ENCODE results near the gene TMEM184A. TPM values are rescaled to one million over a fixed set of nuclear protein-coding genes. Genes with fewer than 3 reads are reported as not detected.

TMEM184A gene
- total and polyA plus RNA-seq, 2 donors (not counting 3 experiments of a cell fraction or from before 2014, with no cell fraction given): 0.48 TPM; not detected in 1

DNA sequence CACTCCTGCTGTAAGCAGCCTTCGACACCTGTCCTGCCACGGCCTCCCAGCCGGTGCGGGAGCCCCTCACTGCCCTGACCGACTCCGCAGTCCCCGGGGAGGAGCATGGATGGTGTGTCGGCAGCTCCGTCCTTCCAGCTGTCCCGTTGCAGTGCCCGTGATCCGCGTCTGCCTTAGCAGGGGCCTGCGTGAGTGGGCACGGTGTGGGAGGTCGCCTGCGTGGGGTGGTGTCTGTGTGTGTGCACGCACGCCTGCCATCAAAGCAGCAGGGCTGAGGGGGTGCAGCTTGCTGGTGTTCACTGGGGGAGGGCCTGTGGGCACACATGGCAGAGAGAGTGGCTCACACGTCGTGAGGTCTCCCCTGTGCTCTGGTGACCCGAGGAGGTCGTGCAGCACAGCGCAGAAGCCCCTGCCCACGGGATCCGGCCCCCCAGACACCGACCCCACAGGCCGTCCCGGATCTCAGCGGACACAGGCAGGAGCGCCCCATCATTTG, 15.2 kb downstream of the TMEM184A start:
- Histone ChIP-seq H3K27ac (ENCODE audit: insufficient read depth, low read depth, low read length) (no peak overlapping the region), H3K27me3 (ENCODE audit: control insufficient read depth in 2 of 2, insufficient read depth in 2 of 2, low read length in 2 of 2) (no peaks in the 10 kb centered on the region), H3K9ac (replicated peaks; ENCODE audit: extremely low read depth, insufficient read depth, low read length) (no peak overlapping the region), H3K4me3 (replicated peaks in 1 of 3; ENCODE audit: insufficient read depth in 1 of 3, low read depth in 1 of 3, low read length in 3 of 3) (no peak overlapping the region), H3K79me2 (ENCODE audit: control insufficient read depth, insufficient read depth, low read length) (peaks cover 26% of the 10 kb centered on the region), H3K4me1 (ENCODE audit: control insufficient read depth, extremely low read depth, insufficient read depth, low read length) (peaks cover 25% of the 10 kb centered on the region), H3K36me3 (ENCODE audit: control insufficient read depth in 2 of 2, extremely low read depth in 1 of 2, insufficient read depth in 2 of 2, low read length in 2 of 2) (peaks cover 8 to 27% of the 10 kb centered on the region in 2 experiments), H3K9me1 (replicated peaks; ENCODE audit: control insufficient read depth, extremely low read depth, insufficient read depth, low read length) (no peaks in the 10 kb centered on the region), H2AFZ (ENCODE audit: low read depth, low read length) (no peak overlapping the region), H3K9me3 (replicated peaks; ENCODE audit: control insufficient read depth, insufficient read depth, low read length) (no peaks in the 10 kb centered on the region), H3K4me2 (ENCODE audit: insufficient read depth, low read length) (no peak overlapping the region), H4K20me1 (replicated peaks; ENCODE audit: control insufficient read depth, extremely low read depth, insufficient read depth, low read length) (no peaks in the 10 kb centered on the region)
- ChIA-PET POLR2A (no interaction called here), CTCF (no interaction called here)
- BruUV-seq (replicated peaks): no TSS peak
- no peak for TF ChIP-seq JUN (IDR thresholded peaks at IDR 0.05; ENCODE audit: borderline replicate concordance, insufficient read depth, insufficient read length, low read depth)
- TF ChIP-seq POLR2A (IDR thresholded peaks at IDR 0.05; ENCODE audit: low read depth, low read length): no peak
- TF ChIP-seq POLR2AphosphoS5 (IDR thresholded peaks at IDR 0.05; ENCODE audit: insufficient read depth, low read depth, low read length): no peak
- TF ChIP-seq MYC (IDR thresholded peaks at IDR 0.05; ENCODE audit: low read depth, low read length): no peak
- no peak for TF ChIP-seq FOS (IDR thresholded peaks at IDR 0.05; ENCODE audit: borderline replicate concordance, insufficient read depth, low read length)
- no peak for TF ChIP-seq GATA2 (IDR thresholded peaks at IDR 0.05; ENCODE audit: insufficient read depth, insufficient read length, low read depth, low read length)
- TF ChIP-seq EZH2 (IDR thresholded peaks at IDR 0.05; ENCODE audit: borderline replicate concordance, low read depth, low read length, severe bottlenecking): no peak
- TF ChIP-seq, protein P1, sequence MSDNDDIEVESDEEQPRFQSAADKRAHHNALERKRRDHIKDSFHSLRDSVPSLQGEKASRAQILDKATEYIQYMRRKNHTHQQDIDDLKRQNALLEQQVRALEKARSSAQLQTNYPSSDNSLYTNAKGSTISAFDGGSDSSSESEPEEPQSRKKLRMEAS (IDR thresholded peaks at IDR 0.05; ENCODE audit: insufficient read depth, insufficient read length): no peak
- TF ChIP-seq, protein P2, sequence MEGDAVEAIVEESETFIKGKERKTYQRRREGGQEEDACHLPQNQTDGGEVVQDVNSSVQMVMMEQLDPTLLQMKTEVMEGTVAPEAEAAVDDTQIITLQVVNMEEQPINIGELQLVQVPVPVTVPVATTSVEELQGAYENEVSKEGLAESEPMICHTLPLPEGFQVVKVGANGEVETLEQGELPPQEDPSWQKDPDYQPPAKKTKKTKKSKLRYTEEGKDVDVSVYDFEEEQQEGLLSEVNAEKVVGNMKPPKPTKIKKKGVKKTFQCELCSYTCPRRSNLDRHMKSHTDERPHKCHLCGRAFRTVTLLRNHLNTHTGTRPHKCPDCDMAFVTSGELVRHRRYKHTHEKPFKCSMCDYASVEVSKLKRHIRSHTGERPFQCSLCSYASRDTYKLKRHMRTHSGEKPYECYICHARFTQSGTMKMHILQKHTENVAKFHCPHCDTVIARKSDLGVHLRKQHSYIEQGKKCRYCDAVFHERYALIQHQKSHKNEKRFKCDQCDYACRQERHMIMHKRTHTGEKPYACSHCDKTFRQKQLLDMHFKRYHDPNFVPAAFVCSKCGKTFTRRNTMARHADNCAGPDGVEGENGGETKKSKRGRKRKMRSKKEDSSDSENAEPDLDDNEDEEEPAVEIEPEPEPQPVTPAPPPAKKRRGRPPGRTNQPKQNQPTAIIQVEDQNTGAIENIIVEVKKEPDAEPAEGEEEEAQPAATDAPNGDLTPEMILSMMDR (IDR thresholded peaks at IDR 0.05; ENCODE audit: extremely low read depth in 1 of 2, insufficient read depth in 1 of 2, low read depth in 1 of 2, low read length in 2 of 2): no peak
- DNase-seq (ENCODE audit: low read depth, low spot score) (no peak), FAIRE-seq (no peak)
- dilution Hi-C loops (cut with MboI; ENCODE audit: extremely low pct_ligation_motif_present, low sequenced_read_pairs) (no loop called here), intact Hi-C loops (cut with micrococcal nuclease) (no loop called here)

Measured in endothelial cell of umbilical vein (primary cell).